ENCODE measurements around the gene ISG15.

DNA sequence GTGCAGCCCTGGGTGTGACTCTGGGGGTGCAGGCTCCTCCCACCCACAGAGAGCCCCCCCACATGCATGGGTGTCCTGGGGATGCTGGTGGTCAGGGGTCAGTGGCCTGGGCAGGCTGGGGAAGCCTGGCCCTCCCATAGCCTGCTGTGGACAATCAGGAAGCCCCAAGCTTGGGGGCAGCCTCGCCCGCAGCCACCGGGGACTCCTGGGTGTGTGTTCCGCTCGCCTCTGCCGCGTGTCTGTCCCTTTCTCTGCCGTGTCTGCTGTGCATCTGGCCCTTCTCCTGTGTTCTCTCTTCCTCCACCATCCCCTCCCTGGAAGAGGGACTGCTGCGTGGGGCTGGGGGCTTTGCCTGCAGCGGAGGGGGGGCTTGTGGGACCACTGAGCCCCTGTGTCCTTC lies 29.5 kb downstream of the ISG15 start:
- no peak for TF ChIP-seq CTCF (conservative IDR thresholded peaks at IDR 0.05)
- TF ChIP-seq ZFX (IDR thresholded peaks at IDR 0.05): no peak

Data from C4-2B (cell line).